Mucosa of descending colon (tissue), 3 donors: ENCODE measurements around the gene CMC2. TPM values are rescaled to one million over a fixed set of nuclear protein-coding genes. Genes with fewer than 3 reads are reported as not detected.

ENCODE experiments used
- ATAC-seq: fragments of 200-7000 bp; cut with Tn5 transposase; one replicate; pipeline ENCODE4 v1.9.1; 2020; ENCODE audit warnings: mild to moderate bottlenecking, moderate library complexity
- DNase-seq, 3 donors: peaks; one replicate each; pipeline ENCODE4 v3.0.0-alpha.2; 2020
- H3K36me3 ChIP-seq: fragments of 200-600 bp; one replicate; pipeline ENCODE4 v1.8.0; 2021; ENCODE audit warnings: low read depth, mild to moderate bottlenecking
- H3K4me1 ChIP-seq: fragments of 200-600 bp; one replicate; pipeline ENCODE4 v1.8.0; 2021; ENCODE audit warnings: low read depth, mild to moderate bottlenecking
- H3K4me3 ChIP-seq: fragments of 200-600 bp; one replicate; pipeline ENCODE4 v1.8.0; 2021; ENCODE audit warnings: mild to moderate bottlenecking
- H3K9me3 ChIP-seq: fragments of 200-600 bp; one replicate; pipeline ENCODE4 v1.8.0; 2021; ENCODE audit warnings: mild to moderate bottlenecking
- intact Hi-C, 2 donors: fragments of 100-400 bp; cut with DNase I in 1 of 2; cut with micrococcal nuclease in 1 of 2; formaldehyde crosslinking; loops; one replicate each; pipeline versions ENCODE4 v1.11.0 to v1.11.1; 2022; cut with DNase I, micrococcal nuclease
- total RNA-seq, 3 donors: library from RNA; stranded (reverse); fragmentation: NEBNext Ultra II Directional in 2 of 3; extraction: Animal tissue kit (Norgen Biotek cat#: 25700) in 2 of 3; gene quantifications; one replicate each; pipeline versions ENCODE4 v1.2.1 to v1.2.4, GENCODE V29; 2021 to 2023
- TF ChIP-seq, protein P1 (sequence below): fragments of 200-600 bp; IDR thresholded peaks from one replicate; pipeline ENCODE4 v1.8.0; 2022; ENCODE audit warnings: antibody characterized with exemption, mild to moderate bottlenecking
- donor health status: DM: no; HTN: no; CAD: no; lungs with moderate emphysema.
- donor health status: DM: no; HTN: no; CAD: no.
- donor health status: DM: no; HTN: yes; CAD: no.

The CMC2 gene
- total RNA-seq, 3 donors from 2014 or later: 42.1 to 52.7 (median 51.9) TPM

DNA sequence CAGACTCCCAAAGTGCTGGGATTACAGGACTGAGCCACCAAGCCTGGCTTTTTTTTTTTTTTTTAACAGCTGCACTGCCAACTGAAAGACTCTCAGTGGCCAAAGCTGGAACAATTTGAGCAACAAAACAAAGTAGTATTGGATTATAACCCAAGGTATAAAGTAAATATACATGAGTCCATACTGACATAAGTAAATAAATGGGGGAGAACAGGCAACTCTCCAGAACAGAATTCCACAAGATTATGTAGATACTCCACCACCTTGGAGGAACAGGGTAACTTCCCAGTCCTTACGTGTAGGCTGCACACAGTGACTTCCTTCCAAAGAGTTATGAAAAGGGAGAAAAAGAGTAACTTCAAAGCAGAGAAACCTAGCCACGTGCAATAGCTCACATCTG lies 15.7 kb downstream of the CMC2 start:
- no peak for DNase-seq
- no peaks in the 10 kb centered on the region for H3K4me1 ChIP-seq
- intact Hi-C loops: no loop called here
- no peaks in the 10 kb centered on the region for H3K9me3 ChIP-seq
- no peak overlapping the region for H3K4me3 ChIP-seq
- no peak for ATAC-seq
- H3K36me3 ChIP-seq: no peaks in the 10 kb centered on the region
- TF ChIP-seq, protein P1, sequence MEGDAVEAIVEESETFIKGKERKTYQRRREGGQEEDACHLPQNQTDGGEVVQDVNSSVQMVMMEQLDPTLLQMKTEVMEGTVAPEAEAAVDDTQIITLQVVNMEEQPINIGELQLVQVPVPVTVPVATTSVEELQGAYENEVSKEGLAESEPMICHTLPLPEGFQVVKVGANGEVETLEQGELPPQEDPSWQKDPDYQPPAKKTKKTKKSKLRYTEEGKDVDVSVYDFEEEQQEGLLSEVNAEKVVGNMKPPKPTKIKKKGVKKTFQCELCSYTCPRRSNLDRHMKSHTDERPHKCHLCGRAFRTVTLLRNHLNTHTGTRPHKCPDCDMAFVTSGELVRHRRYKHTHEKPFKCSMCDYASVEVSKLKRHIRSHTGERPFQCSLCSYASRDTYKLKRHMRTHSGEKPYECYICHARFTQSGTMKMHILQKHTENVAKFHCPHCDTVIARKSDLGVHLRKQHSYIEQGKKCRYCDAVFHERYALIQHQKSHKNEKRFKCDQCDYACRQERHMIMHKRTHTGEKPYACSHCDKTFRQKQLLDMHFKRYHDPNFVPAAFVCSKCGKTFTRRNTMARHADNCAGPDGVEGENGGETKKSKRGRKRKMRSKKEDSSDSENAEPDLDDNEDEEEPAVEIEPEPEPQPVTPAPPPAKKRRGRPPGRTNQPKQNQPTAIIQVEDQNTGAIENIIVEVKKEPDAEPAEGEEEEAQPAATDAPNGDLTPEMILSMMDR: no peak

DNA sequence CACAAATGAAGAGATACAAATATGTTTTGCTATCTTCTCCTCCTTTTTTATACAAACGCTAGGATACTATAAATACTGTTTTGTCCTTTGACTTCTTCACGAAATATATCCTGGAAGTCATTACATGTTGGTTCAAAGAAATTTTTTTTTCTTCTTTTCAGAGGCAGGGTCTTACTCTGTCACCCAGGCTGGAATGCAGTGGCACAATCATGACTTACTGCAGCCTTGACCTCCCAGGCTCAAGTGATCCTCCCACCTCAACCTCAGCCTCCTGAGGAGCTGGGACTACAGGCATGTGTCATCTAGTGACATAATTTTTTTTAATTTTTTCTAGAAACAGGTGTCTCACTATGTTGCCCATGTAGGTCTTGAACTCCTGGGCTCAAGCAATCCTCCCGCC lies 16.1 kb downstream of the CMC2 start:
- intact Hi-C loops: no loop called here
- Histone ChIP-seq H3K4me1 (no peaks in the 10 kb centered on the region), H3K4me3 (no peak overlapping the region), H3K36me3 (no peaks in the 10 kb centered on the region), H3K9me3 (no peaks in the 10 kb centered on the region)
- no peak for DNase-seq
- no peak for ATAC-seq
- TF ChIP-seq, protein P1: no peak

DNA sequence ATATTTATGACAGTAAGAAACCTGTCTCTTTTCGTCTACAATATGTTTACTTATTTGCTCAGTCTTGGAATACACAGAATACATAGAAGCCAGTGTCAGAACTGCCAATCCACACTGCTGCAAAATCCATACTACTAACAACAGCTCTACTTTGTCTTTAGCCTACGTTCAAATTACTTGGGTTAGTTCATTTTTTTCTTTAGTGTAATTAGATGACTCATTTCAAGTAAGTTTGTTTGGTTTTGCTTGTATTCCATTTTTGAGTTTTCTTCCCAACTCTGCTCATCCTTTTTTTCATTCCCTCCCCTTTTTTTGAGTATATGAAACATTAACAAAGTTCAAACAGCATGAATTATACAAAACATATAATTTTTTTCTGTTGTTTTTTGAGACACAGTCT lies 16.9 kb downstream of the CMC2 start:
- intact Hi-C loops: no loop called here
- ATAC-seq: peak; percentile 25

DNA sequence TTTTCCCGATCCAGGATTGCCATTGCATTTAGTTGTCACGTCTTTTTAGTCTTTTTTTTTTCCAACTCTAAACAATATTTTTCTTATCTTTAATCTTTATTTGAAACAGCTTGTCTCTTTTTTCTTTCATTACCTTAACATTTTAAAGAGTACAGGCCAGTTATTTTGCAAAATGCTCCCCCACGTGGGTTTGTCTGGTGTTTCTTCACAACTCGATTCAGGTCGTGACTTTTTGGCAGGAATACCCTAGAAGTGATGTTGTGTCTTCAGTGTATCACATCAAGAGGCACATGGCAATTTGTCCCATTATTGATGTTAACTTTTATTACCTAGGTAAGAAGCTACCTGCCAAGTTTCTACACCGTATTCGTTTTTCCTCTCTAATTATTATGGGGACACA lies 17.9 kb downstream of the CMC2 start:
- TF ChIP-seq, protein P1: no peak
- ATAC-seq (no peak), DNase-seq (no peak)
- Histone ChIP-seq H3K4me1 (no peaks in the 10 kb centered on the region), H3K36me3 (no peaks in the 10 kb centered on the region), H3K9me3 (no peaks in the 10 kb centered on the region), H3K4me3 (no peak overlapping the region)
- intact Hi-C loops: no loop called here

More for the DNA sequence above, 16.9 kb downstream of the CMC2 start:
- Histone ChIP-seq H3K4me3 (no peak overlapping the region), H3K36me3 (no peaks in the 10 kb centered on the region), H3K9me3 (no peaks in the 10 kb centered on the region), H3K4me1 (no peaks in the 10 kb centered on the region)
- TF ChIP-seq, protein P1: no peak
- no peak for DNase-seq

DNA sequence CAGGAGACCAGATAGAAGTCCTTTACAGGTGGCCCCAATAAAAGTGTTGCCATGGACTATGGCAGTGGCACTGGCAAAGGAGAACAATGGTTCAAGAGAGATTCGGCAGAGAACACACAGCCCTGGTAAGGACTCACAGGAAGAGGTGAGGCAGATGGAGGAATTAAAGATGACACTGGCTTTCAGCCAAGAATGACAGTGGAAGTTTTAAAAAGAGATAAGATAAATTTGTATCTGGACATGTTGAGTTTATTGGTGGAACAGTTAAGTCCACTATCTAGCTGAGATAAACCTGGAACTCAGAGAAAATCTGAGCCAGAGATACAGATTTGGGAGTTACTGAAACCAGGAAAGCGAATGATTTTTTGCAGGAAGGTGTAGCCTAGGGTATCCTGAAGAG lies 20.1 kb downstream of the CMC2 start:
- H3K4me1 ChIP-seq: peaks cover 4% of the 10 kb centered on the region
- TF ChIP-seq, protein P1: no peak
- no peaks in the 10 kb centered on the region for H3K36me3 ChIP-seq
- no peak overlapping the region for H3K4me3 ChIP-seq
- intact Hi-C loops: no loop called here
- DNase-seq (no peak), ATAC-seq (no peak)
- H3K9me3 ChIP-seq: no peaks in the 10 kb centered on the region

DNA sequence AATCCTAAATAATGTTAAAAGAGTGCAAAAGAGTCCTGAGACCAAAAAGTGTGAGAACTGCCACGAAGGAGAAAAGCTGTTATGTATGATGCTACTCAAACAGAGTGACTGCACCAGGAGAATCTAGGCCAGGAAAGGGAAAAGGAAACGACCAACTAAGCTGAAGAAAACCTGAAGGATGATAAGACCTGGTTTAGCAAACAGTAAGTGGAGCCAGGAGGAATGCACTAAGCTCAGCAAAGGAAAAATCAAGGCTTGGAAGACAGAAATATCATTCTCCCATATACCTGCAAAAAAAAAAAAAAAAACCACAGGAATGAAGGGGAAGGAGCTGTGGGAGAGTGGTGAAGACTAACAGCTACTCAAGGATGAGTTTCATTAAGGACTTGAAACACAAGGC lies 21.1 kb downstream of the CMC2 start:
- Histone ChIP-seq H3K4me3 (no peak overlapping the region), H3K9me3 (no peaks in the 10 kb centered on the region), H3K36me3 (no peaks in the 10 kb centered on the region), H3K4me1 (peaks cover 4% of the 10 kb centered on the region)
- TF ChIP-seq, protein P1: no peak
- DNase-seq (no peak), ATAC-seq (no peak)
- intact Hi-C loops: no loop called here
